DOHH2 (cell line): Measurements from ENCODE around the gene IFNG-AS1.

Source experiments
- EZH2phosphoT487 ChIP-seq: fragments of 200-600 bp; sonication (generic); IDR thresholded peaks from 2 replicates; pipeline ENCODE4 v1.6.1; 2017; ENCODE audit warnings: borderline replicate concordance, mild to moderate bottlenecking, antibody characterized with exemption, low read length, moderate library complexity, mixed read lengths
- TF ChIP-seq, protein P1 (sequence below): fragments of 200-600 bp; sonication (generic); IDR thresholded peaks from one replicate; pipeline ENCODE4 v1.5.1; 2014; ENCODE audit warnings: antibody characterized with exemption, mild to moderate bottlenecking, low read depth, low read length; ENCODE audit not compliant: poor library complexity, severe bottlenecking

- TF ChIP-seq, protein P1, sequence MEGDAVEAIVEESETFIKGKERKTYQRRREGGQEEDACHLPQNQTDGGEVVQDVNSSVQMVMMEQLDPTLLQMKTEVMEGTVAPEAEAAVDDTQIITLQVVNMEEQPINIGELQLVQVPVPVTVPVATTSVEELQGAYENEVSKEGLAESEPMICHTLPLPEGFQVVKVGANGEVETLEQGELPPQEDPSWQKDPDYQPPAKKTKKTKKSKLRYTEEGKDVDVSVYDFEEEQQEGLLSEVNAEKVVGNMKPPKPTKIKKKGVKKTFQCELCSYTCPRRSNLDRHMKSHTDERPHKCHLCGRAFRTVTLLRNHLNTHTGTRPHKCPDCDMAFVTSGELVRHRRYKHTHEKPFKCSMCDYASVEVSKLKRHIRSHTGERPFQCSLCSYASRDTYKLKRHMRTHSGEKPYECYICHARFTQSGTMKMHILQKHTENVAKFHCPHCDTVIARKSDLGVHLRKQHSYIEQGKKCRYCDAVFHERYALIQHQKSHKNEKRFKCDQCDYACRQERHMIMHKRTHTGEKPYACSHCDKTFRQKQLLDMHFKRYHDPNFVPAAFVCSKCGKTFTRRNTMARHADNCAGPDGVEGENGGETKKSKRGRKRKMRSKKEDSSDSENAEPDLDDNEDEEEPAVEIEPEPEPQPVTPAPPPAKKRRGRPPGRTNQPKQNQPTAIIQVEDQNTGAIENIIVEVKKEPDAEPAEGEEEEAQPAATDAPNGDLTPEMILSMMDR, result no peak
- no peak for TF ChIP-seq EZH2phosphoT487
Observed at GRCh38 chr12:68036642-68037041, 47.4 kb downstream of the IFNG-AS1 start.
